ENCODE measurements around the gene VGLL4. TPM values are rescaled to one million over a fixed set of nuclear protein-coding genes. Genes with fewer than 3 reads are reported as not detected.

VGLL4 gene
- total RNA-seq, 2 donors from 2014 or later, result 47.5 to 49.7 TPM

DNA sequence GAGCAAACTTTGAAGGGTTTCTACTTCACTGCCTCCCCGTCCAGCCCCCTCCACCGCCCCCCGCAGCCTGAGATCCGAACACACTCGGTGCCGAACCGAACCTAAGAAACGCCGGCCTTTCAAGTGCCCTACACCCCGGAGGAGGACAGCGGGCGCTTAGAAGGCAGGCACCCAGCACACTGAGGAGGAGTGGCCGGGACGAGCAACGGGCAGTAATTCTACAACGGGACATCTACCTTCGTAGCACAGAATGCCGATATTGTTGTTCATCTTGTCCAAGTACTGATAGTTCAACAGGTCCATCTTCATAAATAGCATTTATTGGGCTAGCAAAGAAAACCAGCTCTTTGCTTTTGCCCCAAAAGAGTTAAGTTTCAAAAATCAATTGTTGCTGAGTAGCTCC lies 513 bp downstream of the VGLL4 start:
- Mint-ChIP-seq H3K4me1 (peaks cover 28% of the 10 kb centered on the region), H3K36me3 (ENCODE audit: low read depth) (no peaks in the 10 kb centered on the region), H3K27me3 (ENCODE audit: insufficient read depth) (no peaks in the 10 kb centered on the region), H3K4me3 (peak overlapping the region; percentile 88), H3K9me3 (no peaks in the 10 kb centered on the region), H3K27ac (peak overlapping the region; percentile 97)
- Histone ChIP-seq H3K9me3 (ENCODE audit: control insufficient read depth, low read length) (no peaks in the 10 kb centered on the region), H3K27me3 (ENCODE audit: control insufficient read depth, insufficient read depth, low read length, poor library complexity, severe bottlenecking) (no peaks in the 10 kb centered on the region), H3K9ac (ENCODE audit: extremely low read depth, low read length, poor library complexity, severe bottlenecking) (peak overlapping the region; percentile 95), H3K27ac (ENCODE audit: low read depth, low read length) (peak overlapping the region; percentile 98), H3K4me3 (ENCODE audit: low read length) (peak overlapping the region; percentile 88), H3K4me1 (ENCODE audit: control insufficient read depth, insufficient read depth, low read length) (peaks cover 15% of the 10 kb centered on the region), H3K36me3 (ENCODE audit: control insufficient read depth, insufficient read depth, low read length) (no peaks in the 10 kb centered on the region)
- peak; percentile 79 for DNase-seq
- 0% methylated on average over 14 to 18 of the region's 18 CpGs for WGBS, 2 experiments (ENCODE audit: insufficient coverage in 1 of 2, insufficient read length in 1 of 2)
- TF ChIP-seq, protein P1, sequence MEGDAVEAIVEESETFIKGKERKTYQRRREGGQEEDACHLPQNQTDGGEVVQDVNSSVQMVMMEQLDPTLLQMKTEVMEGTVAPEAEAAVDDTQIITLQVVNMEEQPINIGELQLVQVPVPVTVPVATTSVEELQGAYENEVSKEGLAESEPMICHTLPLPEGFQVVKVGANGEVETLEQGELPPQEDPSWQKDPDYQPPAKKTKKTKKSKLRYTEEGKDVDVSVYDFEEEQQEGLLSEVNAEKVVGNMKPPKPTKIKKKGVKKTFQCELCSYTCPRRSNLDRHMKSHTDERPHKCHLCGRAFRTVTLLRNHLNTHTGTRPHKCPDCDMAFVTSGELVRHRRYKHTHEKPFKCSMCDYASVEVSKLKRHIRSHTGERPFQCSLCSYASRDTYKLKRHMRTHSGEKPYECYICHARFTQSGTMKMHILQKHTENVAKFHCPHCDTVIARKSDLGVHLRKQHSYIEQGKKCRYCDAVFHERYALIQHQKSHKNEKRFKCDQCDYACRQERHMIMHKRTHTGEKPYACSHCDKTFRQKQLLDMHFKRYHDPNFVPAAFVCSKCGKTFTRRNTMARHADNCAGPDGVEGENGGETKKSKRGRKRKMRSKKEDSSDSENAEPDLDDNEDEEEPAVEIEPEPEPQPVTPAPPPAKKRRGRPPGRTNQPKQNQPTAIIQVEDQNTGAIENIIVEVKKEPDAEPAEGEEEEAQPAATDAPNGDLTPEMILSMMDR (conservative IDR thresholded peaks at IDR 0.05), result no peak

GRCh38 chr3:11642431-11643191 lies 1.1 kb downstream of the VGLL4 start:
- WGBS, 2 experiments (ENCODE audit: insufficient coverage in 1 of 2, insufficient read length in 1 of 2), result 0% methylated on average over 5 to 44 of the region's 44 CpGs

DNA sequence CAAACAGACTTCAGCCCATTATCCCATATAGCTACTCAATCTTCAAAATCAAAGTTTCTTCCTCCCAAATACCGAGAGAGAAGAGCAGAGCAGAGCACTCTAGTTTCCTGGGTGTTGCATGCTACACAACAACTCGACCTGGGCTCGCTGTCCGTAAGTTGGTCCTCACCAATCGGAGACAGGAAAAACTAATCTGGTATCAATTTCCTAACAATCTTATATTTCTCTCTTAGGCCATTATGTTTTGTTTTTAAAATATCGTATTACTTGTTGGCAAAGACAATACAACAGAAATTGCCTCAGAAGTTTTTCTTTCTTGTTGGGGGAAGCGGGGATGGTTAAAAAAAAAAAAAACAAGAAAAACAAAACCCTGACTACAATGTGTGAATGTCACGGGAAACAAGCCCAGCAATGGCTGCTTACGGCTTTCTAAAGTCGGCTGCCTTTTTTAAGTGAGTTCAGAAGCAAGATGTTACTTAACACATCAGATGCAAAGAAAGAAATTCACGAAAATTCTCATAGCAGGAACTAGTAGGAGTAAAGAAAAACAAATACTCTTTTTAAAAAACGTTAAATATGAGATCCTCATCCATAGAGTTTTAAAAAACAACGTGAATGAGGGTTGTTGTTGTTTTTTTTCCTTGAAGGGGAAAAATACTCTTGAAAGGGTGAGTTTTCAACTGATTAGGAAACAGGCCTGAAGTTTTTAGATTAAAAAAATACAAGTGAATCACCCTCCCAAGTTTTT lies 1.9 kb downstream of the VGLL4 start:
- Mint-ChIP-seq H3K36me3 (ENCODE audit: low read depth) (no peaks in the 10 kb centered on the region), H3K27me3 (ENCODE audit: insufficient read depth) (no peaks in the 10 kb centered on the region), H3K9me3 (no peaks in the 10 kb centered on the region), H3K27ac (peak overlapping the region; percentile 97), H3K4me1 (peaks cover 39% of the 10 kb centered on the region), H3K4me3 (peak overlapping the region; percentile 88)
- Histone ChIP-seq H3K9ac (ENCODE audit: extremely low read depth, low read length, poor library complexity, severe bottlenecking) (peak overlapping the region; percentile 95), H3K27ac (ENCODE audit: low read depth, low read length) (peak overlapping the region; percentile 98), H3K27me3 (ENCODE audit: control insufficient read depth, insufficient read depth, low read length, poor library complexity, severe bottlenecking) (no peaks in the 10 kb centered on the region), H3K4me1 (ENCODE audit: control insufficient read depth, insufficient read depth, low read length) (peaks cover 22% of the 10 kb centered on the region), H3K36me3 (ENCODE audit: control insufficient read depth, insufficient read depth, low read length) (no peaks in the 10 kb centered on the region), H3K4me3 (ENCODE audit: low read length) (peak overlapping the region; percentile 88), H3K9me3 (ENCODE audit: control insufficient read depth, low read length) (no peaks in the 10 kb centered on the region)
- DNase-seq, result no peak
- 0 to 2% methylated on average over 2 to 9 of the region's 13 CpGs for WGBS, 2 experiments (ENCODE audit: insufficient coverage in 1 of 2, insufficient read length in 1 of 2)
- TF ChIP-seq, protein P1 (conservative IDR thresholded peaks at IDR 0.05), result no peak

More at GRCh38 chr3:11642431-11643191, 1.1 kb downstream of the VGLL4 start:
- Histone ChIP-seq H3K27me3 (ENCODE audit: control insufficient read depth, insufficient read depth, low read length, poor library complexity, severe bottlenecking) (no peaks in the 10 kb centered on the region), H3K27ac (ENCODE audit: low read depth, low read length) (peak overlapping the region; percentile 98), H3K36me3 (ENCODE audit: control insufficient read depth, insufficient read depth, low read length) (no peaks in the 10 kb centered on the region), H3K9ac (ENCODE audit: extremely low read depth, low read length, poor library complexity, severe bottlenecking) (peak overlapping the region; percentile 95), H3K4me1 (ENCODE audit: control insufficient read depth, insufficient read depth, low read length) (peaks cover 20% of the 10 kb centered on the region), H3K9me3 (ENCODE audit: control insufficient read depth, low read length) (no peaks in the 10 kb centered on the region), H3K4me3 (ENCODE audit: low read length) (peak overlapping the region; percentile 88)
- Mint-ChIP-seq H3K27ac (peak overlapping the region; percentile 97), H3K36me3 (ENCODE audit: low read depth) (no peaks in the 10 kb centered on the region), H3K4me1 (peaks cover 34% of the 10 kb centered on the region), H3K27me3 (ENCODE audit: insufficient read depth) (no peaks in the 10 kb centered on the region), H3K9me3 (no peaks in the 10 kb centered on the region), H3K4me3 (peak overlapping the region; percentile 88)
- DNase-seq, result peak; percentile 77
- TF ChIP-seq, protein P1 (conservative IDR thresholded peaks at IDR 0.05), result no peak
